Lower leg skin (tissue), 3 donors: Measurements from ENCODE around the gene HDAC9.
"Not testable (repeated sequence)": the region's sequence is repeated elsewhere in the genome, so short reads cannot be mapped to it uniquely, and the experiment has no call there.

Source experiments
- CTCF ChIP-seq, 3 donors: fragments of 450-650 bp; IDR thresholded peaks; one replicate each; pipeline ENCODE4 v1.5.1; 2016; ENCODE audit warnings: antibody characterized with exemption in 3 of 3, mild to moderate bottlenecking in 3 of 3, moderate library complexity in 2 of 3
- POLR2A ChIP-seq, 2 donors: fragments of 450-650 bp; IDR thresholded peaks; one replicate each; pipeline ENCODE4 v1.6.1; 2016 to 2017; ENCODE audit warnings: antibody characterized with exemption in 2 of 2, mild to moderate bottlenecking in 1 of 2, moderate library complexity in 1 of 2

DNA sequence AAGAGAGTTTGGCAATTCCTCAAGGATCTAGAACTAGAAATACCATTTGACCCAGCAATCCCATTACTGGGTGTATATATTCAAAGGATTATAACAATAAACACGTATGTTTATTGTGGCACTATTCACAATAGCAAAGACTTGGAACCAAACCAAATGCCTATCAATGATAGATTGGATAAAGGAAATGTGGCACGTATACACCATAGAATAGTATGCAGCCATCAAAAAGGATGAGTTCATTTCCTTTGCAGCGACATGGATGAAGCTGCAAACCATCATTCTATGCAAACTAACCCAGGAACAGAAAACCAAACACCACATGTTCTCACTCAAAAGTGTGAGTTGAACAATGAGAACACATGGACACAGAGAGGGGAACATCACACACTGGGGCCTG lies 537.4 kb downstream of the HDAC9 start:
- not testable (repeated sequence) for TF ChIP-seq CTCF, POLR2A (IDR thresholded peaks at IDR 0.05)
